CD1c-positive myeloid dendritic cell (primary cell): Measurements from ENCODE around the gene CCL4.
"Not testable (repeated sequence)": the region's sequence is repeated elsewhere in the genome, so short reads cannot be mapped to it uniquely, and the experiment has no call there.

Source experiments
- DNase-seq: peaks from one replicate; pipeline ENCODE4 v3.0.0-alpha.2; 2016; ENCODE audit errors: extremely low spot score

Gene CCL4

DNA sequence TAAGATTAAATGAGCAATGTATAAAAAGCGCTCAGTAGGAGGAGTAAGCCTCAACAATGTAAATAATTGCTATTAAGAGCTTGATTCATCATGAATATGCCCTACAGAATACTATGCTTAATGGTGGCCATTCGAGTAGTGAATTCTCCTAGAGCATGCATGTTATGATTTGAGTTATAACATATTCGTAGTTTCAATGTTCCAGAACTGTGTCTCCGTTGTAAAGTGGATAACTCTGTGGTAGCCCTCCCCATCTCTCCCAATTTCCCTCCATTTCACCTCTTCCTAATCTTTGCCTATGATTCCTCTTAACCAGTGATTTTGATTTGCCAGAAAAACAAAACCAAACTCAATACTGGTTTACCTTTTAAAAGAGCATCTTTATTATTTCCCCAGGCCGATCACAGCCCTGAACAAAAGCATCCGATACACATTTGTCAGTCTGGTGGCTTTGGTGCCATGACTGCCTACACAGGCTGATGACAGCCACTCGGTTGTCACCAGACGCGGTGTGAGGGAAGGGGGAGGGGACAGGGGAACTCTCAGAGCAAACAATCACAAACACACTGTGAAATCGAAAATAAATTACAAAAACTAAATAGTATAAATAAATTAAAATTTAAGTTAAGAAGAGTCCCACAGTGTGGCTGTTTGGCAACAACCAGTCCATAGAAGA lies 15.6 kb upstream of the CCL4 start:
- peak; percentile 50 for DNase-seq

DNA sequence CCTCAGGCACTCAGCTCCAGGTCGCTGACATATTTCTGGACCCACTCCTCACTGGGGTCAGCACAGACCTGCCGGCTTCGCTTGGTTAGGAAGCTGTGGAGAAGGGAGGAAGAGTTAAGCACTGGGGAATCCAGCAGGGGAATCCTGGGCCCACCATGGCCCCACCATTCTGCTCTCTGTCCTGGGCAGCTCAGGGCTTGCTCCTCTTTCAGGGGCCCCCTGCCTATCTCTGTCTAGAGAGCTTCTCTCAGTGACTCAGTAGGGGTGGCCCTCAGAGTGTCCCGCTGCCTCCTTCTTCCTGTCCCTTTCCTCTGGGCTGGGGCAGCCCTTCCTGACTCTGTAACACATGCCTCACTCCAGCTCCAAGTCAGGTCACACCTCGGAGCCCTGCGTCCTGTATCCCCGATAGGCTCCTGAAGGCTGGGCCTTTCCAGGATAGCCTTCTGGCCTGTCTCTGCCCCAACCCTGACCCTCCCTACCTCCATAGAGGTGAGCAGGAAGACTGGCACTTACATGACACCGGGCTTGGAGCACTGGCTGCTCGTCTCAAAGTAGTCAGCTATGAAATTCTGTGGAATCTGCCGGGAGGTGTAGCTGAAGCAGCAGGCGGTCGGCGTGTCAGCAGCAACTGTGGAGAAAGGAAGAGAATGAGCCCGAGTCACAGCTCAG lies 14.8 kb upstream of the CCL4 start:
- DNase-seq = peak; percentile 62

DNA sequence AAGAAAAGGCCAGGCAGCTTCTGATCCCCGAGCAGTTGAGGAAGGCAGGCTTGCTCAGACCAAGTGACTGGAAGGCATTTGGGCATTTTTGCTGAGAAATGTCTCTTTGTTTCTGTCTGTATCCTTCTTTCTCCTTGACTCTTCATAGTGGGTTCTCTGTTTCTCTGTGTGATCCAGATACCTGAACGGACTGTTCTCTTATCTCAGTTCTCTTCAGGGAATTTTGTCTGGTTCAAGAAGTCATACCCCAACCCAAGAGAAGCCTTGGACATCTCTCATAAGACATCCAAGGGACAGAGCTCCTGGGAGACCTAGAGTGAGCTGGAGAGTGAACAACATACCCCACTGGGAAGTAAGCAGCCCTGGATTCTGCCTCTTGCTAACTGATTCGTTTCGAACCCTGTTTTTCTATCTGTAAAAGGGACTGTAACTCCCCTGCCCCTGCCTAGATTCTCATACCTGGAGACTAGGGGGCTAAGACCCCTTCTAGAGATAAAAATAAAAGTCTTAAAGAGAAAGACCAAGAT lies 14.2 kb upstream of the CCL4 start:
- DNase-seq = peak; percentile 42

DNA sequence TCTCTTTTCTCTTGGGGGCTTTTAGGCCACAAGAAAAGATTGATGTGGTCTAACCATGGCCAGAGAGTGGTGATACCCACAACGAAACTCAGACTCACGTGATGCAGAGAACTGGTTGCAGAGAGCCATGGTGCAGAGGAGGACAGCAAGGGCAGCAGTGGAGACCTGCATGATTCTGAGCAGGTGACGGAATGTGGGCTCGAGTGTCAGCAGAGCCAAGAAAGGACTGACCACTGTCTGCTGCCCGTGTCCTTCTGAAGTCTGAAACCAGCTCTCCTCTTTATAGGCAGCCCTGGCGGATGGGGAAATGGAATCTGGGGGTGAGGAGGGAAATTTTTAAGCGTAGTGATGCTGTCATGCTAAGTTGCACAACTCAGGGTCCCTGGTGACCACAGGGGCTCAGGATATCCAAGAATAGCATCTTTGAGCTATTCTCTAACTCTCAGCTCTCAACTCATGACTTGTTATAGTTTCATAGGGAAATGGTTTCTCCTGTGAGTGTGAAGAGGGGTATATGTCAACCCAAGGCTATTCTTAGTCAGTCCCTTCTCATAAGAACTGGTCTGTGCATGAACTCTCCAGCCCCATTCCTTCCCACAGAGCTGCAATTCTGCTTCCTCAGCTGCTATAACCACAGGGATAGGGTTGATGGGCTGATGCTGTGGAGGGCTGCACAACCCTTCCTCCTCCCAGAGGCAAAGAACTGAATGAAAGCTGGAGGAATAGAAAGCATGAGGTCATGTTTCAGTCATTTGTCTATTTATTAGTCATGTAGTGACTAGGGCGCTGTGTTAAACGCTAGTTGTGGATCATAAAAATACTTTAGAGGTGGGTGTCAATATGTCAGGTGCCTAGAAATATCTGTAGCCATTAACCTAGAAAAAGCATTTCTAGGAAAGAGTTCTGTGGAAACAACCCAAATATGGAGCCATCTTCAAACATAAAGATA lies 13.5 kb upstream of the CCL4 start, which contains the start of gene CCL3:
CCL3 (minus strand) TSS at position 256 of the 949 bp plus-strand sequence; CDS start at position 171, 85 bp downstream.
- peak; percentile 95 for DNase-seq

DNA sequence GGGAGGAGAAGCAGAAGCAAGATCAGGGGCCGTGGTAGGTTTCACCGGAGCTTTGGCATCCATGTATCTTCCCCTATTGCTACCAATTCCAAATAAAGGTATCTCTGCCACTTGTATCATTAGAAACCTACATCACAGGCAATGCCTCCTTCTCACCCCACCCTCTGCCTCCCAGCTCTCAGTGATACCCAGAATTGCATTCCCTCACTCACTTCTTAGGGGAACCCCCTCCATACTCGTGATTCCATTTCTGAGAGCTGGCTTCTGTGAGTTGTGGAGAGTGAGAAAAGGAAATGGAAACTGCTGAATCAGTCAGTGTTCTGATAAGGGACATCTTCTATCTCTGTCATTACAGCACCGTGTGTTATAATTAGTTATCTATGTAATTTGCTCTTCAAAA lies 11.4 kb upstream of the CCL4 start:
- peak; percentile 71 for DNase-seq

DNA sequence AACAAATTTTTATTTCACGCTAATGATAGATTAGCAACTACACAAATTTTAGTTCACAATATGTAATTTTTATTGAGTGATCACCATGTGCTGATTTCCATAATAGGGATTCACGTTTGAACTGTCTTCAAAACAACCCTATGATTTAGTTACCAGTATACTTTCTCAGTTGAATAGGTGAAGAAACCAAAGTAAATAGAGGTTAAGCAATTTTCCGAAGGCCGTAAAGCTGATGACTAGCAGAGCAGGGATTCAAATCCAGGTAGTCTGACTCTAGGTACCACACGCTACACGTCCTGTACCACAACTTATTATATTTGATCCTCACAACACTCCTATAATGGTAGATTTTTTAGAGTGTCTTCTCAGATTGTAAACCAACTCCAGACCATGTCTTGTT lies 10.9 kb upstream of the CCL4 start:
- DNase-seq = not testable (repeated sequence)

DNA sequence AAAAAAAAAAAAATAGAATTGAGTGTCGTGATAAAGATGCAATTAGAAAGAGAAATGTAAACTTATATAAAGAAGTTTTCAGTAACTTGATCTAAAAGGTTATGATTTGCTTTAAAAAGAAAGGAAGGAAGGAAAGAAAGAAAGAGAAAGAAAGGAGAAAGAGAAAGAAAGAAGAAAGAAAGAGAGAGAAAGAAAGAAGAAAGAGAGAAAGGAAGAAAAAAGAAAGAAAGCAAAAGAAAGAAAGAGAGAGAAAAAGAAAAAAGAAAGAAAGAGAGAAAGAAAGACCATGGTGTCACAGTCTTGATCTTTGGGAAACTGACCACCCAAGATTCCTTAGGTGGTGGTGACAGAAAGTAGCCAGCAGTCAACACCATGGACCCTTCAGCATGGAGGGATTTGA lies 9.4 kb upstream of the CCL4 start:
- DNase-seq = no peak

DNA sequence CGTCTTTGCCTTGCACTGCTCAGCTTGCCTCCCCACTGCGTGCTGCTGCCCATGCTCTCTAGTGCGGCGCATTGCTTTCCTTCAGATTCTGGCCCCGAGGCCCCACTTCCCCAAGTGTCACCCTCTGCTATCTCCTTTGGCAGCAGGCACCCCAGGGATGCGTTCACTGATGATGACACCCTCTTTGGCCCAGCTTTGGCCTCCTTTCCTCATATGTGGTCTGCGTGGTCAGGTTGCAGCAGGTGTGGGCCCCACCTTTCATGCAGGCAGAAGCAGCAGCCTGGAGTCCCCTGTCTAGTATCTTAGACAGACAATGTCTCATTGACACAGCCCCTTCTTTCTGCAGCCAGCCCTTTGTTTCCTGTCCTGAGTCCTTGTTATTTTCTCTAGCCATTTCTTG lies 8.9 kb upstream of the CCL4 start:
- no peak for DNase-seq

DNA sequence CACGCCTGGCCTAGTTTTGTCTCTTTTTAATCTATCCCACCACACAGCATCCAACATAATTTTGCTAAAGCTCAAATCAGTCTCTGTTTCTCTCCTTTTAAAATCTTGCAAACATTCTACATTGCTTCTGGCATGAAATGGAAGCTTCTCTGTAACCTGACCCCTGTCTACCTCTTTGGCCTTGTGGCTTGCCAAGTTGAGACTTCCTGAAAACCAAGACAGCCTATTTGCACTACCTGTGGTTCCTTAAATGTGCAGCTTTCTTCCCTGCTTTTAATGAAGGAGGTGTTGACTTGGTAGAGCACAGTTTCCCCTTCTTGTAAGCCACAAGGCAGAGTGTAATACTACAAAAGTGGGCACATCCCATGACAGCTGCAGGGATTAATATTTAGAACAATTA lies 7.6 kb upstream of the CCL4 start:
- DNase-seq = peak; percentile 31

DNA sequence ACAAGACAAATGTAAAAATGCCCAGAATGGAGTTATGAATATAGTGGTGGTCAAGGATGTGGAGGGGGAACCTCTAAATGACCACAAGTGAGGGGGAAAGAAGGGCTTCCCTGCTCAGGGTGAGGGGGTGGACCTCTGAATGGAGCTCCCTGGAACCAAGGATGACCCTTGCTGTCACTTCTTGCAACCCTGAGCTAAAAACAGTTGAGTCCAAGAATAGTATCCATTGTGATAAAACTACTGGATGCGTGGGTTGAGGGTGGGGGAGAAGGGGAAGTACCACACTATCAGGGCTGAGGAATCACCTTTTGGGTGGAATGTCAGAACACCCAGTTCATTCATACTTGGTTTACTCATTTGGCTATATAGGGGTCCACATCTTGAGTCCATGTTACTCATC lies 4.6 kb upstream of the CCL4 start:
- peak; percentile 40 for DNase-seq

DNA sequence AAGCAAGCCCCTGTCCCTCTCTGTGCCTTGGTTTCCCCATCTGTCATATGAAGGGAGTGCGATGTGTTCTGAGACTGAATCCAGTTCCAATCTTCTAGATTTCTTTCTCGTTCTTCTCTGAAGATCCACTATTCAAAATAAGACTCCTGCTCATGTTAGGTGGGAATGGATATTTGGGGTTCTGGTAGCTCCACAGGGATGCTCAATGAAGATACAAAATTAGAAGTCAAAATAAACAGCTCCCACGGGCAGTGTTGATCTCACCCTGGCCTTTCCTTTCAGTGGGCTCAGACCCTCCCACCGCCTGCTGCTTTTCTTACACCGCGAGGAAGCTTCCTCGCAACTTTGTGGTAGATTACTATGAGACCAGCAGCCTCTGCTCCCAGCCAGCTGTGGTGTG lies 619 bp downstream of the CCL4 start:
- DNase-seq = peak; percentile 15

DNA sequence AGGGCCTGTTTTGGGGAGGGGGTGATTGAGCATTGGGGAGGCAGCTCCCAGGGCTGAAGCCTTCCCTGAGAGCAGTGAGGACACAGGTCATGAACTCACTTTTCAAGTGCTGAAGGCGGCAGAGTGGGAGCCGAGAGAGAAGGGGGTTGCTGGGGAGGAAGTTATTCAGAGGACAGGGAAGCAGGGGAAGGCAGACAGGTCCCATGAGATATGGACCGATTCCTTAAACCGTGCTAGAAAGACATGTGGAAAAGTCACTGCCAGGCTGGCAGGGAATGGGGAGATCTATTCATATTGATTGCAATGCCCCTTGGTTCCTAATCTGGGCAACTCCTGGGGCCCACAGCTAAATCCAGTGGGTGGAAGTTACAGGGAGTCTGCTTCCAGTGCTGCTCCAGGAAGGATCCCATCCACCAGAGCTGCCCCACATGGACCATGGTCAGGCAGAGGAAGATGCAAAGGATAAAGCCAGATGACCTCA lies 1.1 kb downstream of the CCL4 start:
- DNase-seq = peak; percentile 75

DNA sequence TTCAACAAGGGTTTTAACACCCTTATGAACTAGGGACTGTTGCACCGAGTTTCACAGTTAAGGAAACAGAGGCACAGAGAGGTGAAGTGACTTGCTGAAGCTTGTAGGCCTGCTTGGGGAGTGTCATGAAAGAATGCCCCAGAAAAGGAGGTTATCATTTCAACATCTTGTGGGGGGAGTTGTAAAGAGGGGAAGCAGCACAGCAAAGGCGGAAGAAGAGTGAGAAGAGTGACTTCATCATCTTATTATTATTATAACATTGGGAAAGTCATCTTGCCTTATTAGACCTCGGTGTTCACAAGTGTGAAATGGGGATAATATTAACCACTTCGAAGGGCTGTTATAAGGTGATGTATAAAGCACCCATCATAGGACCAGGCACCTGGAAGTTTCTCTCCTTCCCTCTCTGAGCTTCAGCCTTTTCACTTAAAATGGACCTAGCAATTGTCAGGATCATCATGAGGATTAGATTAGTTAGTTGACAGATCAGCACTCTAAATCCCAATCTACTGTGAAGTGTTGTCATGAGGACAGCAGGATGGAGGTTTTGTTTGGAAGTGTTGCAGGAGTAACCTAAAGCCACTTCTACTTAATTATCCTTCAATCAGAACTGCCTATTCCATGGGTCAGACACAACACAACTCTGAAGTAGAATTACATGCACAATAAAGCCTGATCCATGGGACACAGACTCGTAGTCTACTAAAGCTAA lies 2.3 kb downstream of the CCL4 start:
- peak; percentile 58 for DNase-seq

DNA sequence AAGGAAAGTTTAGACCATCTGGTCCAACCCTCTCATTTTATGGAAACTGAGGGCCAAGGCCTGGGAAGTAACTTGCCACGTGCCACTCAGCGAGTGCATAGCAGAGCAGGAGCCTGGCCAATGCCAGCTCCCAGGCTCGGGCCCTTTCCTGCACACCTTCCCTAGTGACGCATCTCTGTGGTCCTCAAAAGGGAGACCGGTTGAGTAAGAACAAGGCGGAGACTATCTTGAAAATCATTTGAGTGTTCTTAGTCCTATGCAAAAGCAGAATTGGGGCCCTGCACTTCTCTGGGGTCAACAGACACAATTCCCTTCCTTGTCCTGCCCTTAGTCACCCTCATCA lies 2.8 kb downstream of the CCL4 start:
- peak; percentile 20 for DNase-seq

DNA sequence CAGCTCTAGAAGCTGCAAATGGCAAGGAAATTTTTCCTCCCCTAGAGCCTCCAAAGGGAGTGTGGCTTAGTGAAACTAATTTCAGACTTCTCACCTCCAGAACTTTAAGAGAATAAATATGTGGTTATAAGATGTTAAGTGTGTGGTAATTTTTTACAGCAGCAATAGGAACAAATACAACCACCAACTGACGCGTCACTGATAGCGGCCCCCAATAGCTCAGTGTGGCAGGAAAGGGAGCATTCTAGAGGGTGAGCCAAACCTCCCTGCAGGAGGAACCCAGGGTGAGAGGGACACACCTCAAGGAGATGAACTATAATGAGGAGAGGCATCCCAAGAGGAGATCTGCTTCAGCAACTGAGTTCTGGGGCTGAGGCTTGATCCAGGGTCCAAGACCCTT lies 4.0 kb downstream of the CCL4 start:
- DNase-seq = no peak

DNA sequence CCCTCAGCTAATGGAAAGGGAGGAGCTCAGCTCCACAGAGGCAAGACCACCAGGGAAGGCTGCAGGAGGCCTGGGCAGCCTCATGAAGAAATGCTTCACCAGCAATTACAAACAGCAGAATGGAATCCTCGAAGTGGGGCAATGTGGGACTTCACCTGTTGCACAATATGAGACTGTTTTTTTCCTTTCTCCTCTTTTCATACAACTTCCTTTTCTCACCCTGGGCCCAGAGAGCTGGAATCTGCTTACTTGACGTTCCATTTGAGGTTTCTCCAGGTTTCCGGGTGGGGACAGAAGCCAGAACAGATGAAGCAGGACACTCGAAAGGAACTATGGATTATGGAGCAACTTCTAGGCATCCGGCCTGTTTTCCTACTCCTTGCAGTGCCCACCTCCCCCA lies 4.6 kb downstream of the CCL4 start:
- DNase-seq = peak; percentile 51

DNA sequence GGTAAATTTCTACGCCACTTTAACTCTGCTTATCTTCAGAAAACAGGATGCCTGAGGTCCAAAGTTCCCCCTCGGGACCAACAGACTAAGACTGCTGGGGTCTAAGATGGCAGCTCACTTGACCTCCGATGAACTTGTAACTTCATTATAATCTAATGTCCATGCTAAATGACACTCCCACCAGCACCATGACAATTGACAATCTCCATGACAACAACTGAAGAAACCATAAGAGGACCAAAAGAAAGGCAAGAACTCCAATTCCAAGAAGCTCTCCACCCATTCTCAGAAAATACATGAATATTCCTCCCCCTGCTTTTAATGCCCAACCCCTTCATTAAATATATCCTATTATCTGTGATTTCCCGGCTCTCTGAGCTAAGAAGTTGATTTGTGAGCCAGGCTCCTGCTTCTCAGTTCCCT lies 7.5 kb downstream of the CCL4 start:
- no peak for DNase-seq

DNA sequence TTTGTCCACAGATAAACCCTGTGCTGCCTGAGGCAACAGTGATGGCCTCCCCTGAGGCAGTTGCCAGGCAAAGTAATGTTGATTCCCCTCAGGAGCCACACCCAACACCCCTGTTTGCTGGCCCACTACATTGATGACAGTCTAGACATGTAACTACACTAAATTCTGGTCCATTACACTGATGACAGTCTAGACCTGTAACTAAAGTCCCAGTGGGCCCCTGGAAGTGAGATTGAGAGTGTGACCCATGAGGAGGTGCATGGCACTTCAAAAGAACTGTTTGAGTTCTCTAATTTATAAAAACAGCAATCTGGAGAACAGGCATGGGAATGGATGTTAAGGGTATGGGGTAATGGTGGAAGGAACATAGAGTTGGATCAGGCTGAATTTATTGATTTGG lies 8.9 kb downstream of the CCL4 start:
- DNase-seq = no peak

DNA sequence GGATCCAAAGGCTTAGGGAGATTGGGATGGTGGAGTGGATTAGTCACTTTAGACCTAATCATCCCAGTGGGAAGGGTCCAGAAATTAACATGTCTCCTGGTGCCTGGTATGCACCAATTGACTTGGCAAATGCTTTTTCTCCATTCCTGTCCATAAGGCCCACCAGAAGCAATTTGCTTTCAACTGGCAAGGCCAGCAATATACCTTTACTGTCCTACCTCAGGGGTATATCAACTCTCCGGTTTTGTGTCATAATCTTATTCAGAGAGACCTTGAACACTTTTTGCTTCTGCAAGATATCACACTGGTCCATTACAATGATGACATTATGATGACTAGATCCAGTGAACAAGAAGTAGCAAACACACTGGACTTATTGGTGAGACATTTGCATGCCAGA lies 9.5 kb downstream of the CCL4 start:
- not testable (repeated sequence) for DNase-seq

DNA sequence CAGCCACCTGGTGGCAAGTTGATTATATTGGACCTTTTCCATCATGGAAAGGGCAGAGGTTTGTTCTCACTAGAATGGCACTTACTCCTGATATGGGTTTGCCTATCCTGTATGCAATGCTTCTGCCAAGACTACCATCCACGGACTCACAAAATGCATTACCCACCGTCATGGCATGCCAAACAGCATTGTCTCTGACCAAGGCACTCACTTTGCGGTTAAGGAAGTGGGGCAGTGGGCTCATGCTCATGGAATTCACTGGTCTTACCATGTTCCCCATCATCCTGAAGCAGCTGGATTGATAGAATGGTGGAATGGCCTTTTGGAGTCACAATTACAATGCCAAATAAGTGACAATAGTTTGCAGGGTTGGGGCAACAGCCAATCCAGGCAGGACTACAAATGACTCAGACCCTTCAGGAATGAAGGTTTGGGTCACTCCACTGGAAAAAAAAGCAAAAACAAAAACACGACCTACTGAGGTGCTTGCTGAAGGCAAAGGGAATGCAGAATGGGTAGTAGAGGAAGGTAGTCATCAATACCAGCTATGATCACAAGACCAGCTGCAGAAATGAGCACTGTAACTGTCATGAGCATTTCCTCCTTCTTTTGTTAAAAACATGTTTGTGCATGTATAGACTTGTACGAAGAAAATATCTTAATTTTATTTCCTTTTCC lies 11.5 kb downstream of the CCL4 start:
- not testable (repeated sequence) for DNase-seq

DNA sequence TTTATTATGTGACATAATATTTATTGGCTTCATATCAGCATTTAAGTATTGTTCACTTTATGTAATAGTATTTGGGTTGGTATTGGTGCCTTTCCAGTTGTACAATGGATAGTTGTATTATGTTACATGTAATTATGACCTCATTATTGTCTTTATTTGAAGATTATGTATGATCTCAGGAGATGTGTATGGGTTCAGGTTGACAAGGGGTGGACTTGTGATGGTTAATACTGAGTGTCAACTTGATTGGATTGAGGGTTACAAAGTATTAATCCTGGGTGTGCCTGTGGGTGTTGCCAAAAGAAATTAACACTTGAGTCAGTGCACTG lies 12.0 kb downstream of the CCL4 start:
- not testable (repeated sequence) for DNase-seq
